ENCODE results near the gene GLB1L3.

DNA sequence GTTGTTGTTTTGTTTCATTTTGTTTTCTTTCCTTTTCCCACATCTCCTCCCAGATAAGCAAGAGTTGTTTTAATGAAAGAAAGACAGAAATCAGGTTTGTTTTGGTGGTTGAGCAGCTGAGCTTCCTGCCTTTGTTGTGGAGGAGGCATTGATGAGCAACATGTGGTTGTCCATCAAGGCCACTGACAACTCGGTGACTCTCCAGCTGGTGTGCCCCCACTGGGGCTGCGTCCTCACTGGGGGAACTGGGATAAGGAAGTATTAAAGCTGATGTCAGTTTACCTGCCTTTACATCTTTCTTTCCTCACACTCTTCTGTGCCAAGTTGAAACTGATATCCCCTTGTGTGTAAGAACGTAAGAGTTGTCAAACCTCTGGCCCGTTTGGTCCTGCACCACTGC is 45.8 kb upstream of the GLB1L3 start:
- TF ChIP-seq POLR2A (IDR thresholded peaks at IDR 0.05), result no peak
- TF ChIP-seq CTCF (IDR thresholded peaks at IDR 0.05), result no peak

Data from heart left ventricle (tissue), 13 donors.